Brain pericyte (primary cell): ENCODE results near the gene TFB1M.
"Not testable (repeated sequence)": the region's sequence is repeated elsewhere in the genome, so short reads cannot be mapped to it uniquely, and the experiment has no call there.

Experiments used
- DNase-seq: peaks from one replicate; pipeline ENCODE4 v3.0.0-alpha.2; 2012; ENCODE audit warnings: low read depth, low spot score

Gene TFB1M

GRCh38 chr6:155314092-155314772 lies at the start of gene TFB1M:
TFB1M (minus strand) TSS chr6:155314484; CDS start chr6:155314428, 56 bp downstream.
- peak; percentile 98 for DNase-seq

- DNase-seq, result not testable (repeated sequence)
These were observed 49.7 kb upstream of the TFB1M start for GRCh38 chr6:155364021-155364420.

- not testable (repeated sequence) for DNase-seq
These were observed 48.8 kb upstream of the TFB1M start for GRCh38 chr6:155362968-155363632.

- no peak for DNase-seq
These were observed 39.9 kb upstream of the TFB1M start for GRCh38 chr6:155354167-155354566.

GRCh38 chr6:155352811-155353210 lies 38.5 kb upstream of the TFB1M start:
- no peak for DNase-seq

GRCh38 chr6:155352130-155352420 lies 37.8 kb upstream of the TFB1M start:
- no peak for DNase-seq

- DNase-seq, result no peak
These were observed 37.2 kb upstream of the TFB1M start for GRCh38 chr6:155351273-155352129.

GRCh38 chr6:155349956-155350355 lies 35.7 kb upstream of the TFB1M start:
- no peak for DNase-seq

GRCh38 chr6:155349129-155349528 lies 34.8 kb upstream of the TFB1M start:
- DNase-seq, result no peak

GRCh38 chr6:155347800-155348199 lies 33.5 kb upstream of the TFB1M start:
- no peak for DNase-seq

- DNase-seq, result no peak
These were observed 32.7 kb upstream of the TFB1M start for GRCh38 chr6:155346957-155347356.

- no peak for DNase-seq
These were observed 30.2 kb upstream of the TFB1M start for GRCh38 chr6:155344341-155345006.

GRCh38 chr6:155341130-155341828 lies 27.0 kb upstream of the TFB1M start:
- DNase-seq, result no peak

GRCh38 chr6:155340464-155341129 lies 26.3 kb upstream of the TFB1M start:
- DNase-seq, result no peak

- DNase-seq, result not testable (repeated sequence)
These were observed 25.6 kb upstream of the TFB1M start for GRCh38 chr6:155339929-155340328.

- not testable (repeated sequence) for DNase-seq
These were observed 24.0 kb upstream of the TFB1M start for GRCh38 chr6:155338237-155338636.

- DNase-seq, result no peak
These were observed 21.0 kb upstream of the TFB1M start for GRCh38 chr6:155335265-155335664.

GRCh38 chr6:155334073-155334472 lies 19.8 kb upstream of the TFB1M start:
- DNase-seq, result not testable (repeated sequence)

GRCh38 chr6:155333414-155333813 lies 19.1 kb upstream of the TFB1M start:
- no peak for DNase-seq

GRCh38 chr6:155330922-155331321 lies 16.6 kb upstream of the TFB1M start:
- no peak for DNase-seq
